NCI-H2081 (cell line): ENCODE results near the gene TCF7L2.

Experiments used
- DNase-seq, 2 experiments: peaks; one replicate each; lab custom pipeline; 2025; lab: John Stamatoyannopoulos, UW

The TCF7L2 gene

GRCh38 chr10:112966194-112966855 is 16.3 kb downstream of the TCF7L2 start:
- no peak for DNase-seq

GRCh38 chr10:112967200-112967599 is 17.2 kb downstream of the TCF7L2 start:
- no peak for DNase-seq

- DNase-seq: no peak
Observed at GRCh38 chr10:112969131-112969530, 19.1 kb downstream of the TCF7L2 start.

- DNase-seq: no peak
Observed at GRCh38 chr10:112969542-112969941, 19.5 kb downstream of the TCF7L2 start.

GRCh38 chr10:112970021-112970420 is 20.0 kb downstream of the TCF7L2 start:
- DNase-seq: no peak

- DNase-seq: no peak
Observed at GRCh38 chr10:112972606-112973005, 22.6 kb downstream of the TCF7L2 start.

GRCh38 chr10:112973046-112973445 is 23.0 kb downstream of the TCF7L2 start:
- no peak for DNase-seq

GRCh38 chr10:112973805-112974204 is 23.8 kb downstream of the TCF7L2 start:
- no peak for DNase-seq

GRCh38 chr10:112977426-112977898 is 27.4 kb downstream of the TCF7L2 start:
- peak in 1 of 2 experiments; percentile 71 for DNase-seq

GRCh38 chr10:112979927-112980326 is 29.9 kb downstream of the TCF7L2 start:
- DNase-seq: no peak

GRCh38 chr10:112980937-112981336 is 30.9 kb downstream of the TCF7L2 start:
- DNase-seq: no peak

GRCh38 chr10:112981553-112981952 is 31.5 kb downstream of the TCF7L2 start:
- no peak for DNase-seq

- DNase-seq: no peak
Observed at GRCh38 chr10:112983444-112984056, 33.5 kb downstream of the TCF7L2 start.

GRCh38 chr10:112984756-112985155 is 34.7 kb downstream of the TCF7L2 start:
- no peak for DNase-seq

- DNase-seq: no peak
Observed at GRCh38 chr10:112985690-112986543, 35.9 kb downstream of the TCF7L2 start.

- no peak for DNase-seq
Observed at GRCh38 chr10:112986544-112987190, 36.6 kb downstream of the TCF7L2 start.

GRCh38 chr10:112988839-112989406 is 38.9 kb downstream of the TCF7L2 start:
- no peak for DNase-seq

- DNase-seq: no peak
Observed at GRCh38 chr10:112989826-112990225, 39.8 kb downstream of the TCF7L2 start.

- DNase-seq: no peak
Observed at GRCh38 chr10:112990271-112990670, 40.2 kb downstream of the TCF7L2 start.

- no peak for DNase-seq
Observed at GRCh38 chr10:112991888-112992491, 41.9 kb downstream of the TCF7L2 start.

- DNase-seq: no peak
Observed at GRCh38 chr10:112996462-112996861, 46.4 kb downstream of the TCF7L2 start.
